ENCODE data around the gene MEGF6. TPM values are rescaled to one million over a fixed set of nuclear protein-coding genes. Genes with fewer than 3 reads are reported as not detected.
"Not testable (repeated sequence)": the region's sequence is repeated elsewhere in the genome, so short reads cannot be mapped to it uniquely, and the experiment has no call there.

Gene MEGF6
- total RNA-seq, 1 donor from 2014 or later = 1.7 TPM

DNA sequence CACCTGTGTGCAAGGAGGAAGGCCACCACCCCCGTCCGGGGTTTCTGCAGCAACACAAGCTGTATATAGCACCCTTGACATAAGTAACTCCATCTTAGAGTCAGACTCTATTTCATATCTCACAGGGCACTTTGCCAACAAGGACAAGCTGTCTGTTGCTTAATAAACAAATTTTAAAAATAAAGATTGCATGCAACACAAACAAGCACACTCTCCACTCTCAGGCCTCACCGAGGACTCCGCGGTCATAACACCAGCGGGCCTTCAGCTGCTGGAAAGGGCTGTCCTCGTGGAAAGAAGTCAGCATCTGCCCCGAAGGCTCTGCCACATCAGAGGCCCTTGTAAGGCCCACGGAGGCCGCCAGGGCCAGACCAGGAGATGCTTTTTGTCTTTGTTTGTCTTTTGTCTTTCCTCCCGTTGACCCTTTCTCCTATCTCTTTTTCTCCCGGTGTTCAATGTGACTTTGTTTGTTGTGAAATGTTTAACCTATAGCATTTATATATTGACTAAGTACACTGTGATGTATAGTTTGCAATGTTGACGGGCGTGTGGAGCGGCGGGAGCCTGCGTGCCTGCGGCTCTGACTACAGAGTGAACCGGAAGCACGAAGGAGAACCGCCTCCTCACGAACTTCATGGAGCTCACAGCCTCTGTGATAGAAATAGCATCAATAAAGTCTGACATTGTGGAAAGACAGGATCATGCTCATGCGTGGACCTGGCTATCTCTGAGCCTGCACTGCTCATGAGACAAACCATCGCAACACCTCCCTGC, 24.1 kb downstream of the MEGF6 start:
- intact Hi-C loops (cut with micrococcal nuclease) = no loop called here
- H3K9me3 Mint-ChIP-seq = peaks cover 4% of the 10 kb centered on the region
- no peaks in the 10 kb centered on the region for H3K4me1 Mint-ChIP-seq (ENCODE audit: low read depth)
- no peak for DNase-seq (ENCODE audit: low spot score)
- H3K27me3 Mint-ChIP-seq (ENCODE audit: low read depth) = no peaks in the 10 kb centered on the region
- no peak overlapping the region for H3K4me3 Mint-ChIP-seq (ENCODE audit: low read depth)
- H3K27ac Mint-ChIP-seq = no peak overlapping the region
- no peaks in the 10 kb centered on the region for H3K36me3 Mint-ChIP-seq (ENCODE audit: low read depth)

DNA sequence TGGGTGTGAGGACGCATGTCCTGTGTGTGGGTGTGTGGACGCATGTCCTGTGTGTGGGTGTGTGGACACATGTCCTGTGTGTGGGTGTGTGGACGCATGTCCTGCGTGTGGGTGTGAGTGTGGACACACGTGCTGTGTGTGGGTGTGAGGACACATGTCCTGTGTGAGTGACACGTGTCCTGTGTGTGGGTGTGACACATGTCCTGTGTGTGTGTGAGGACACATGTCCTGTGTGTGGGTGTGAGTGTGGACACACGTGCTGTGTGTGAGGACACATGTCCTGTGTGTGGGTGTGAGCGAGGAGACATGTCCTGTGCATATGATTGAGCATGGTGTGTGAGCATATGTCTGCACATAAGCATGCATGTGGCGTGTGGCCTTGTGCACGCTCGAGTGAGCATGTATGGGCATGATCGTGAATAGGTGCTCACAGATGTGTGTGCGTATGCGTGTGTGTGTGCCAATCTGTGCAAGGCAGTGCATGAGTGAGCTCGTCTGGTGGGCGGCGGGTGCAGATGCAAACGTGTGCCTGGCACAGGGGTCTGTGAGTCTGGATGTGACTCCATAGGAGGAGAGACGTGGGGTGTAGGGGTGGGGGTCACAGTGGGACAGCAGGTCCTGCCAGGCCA, 25.3 kb downstream of the MEGF6 start:
- no peaks in the 10 kb centered on the region for H3K27me3 Mint-ChIP-seq (ENCODE audit: low read depth)
- DNase-seq (ENCODE audit: low spot score) = no peak
- H3K4me1 Mint-ChIP-seq (ENCODE audit: low read depth) = no peaks in the 10 kb centered on the region
- H3K9me3 Mint-ChIP-seq = peaks cover 4% of the 10 kb centered on the region
- intact Hi-C loops (cut with micrococcal nuclease) = no loop called here
- no peak overlapping the region for H3K4me3 Mint-ChIP-seq (ENCODE audit: low read depth)
- no peaks in the 10 kb centered on the region for H3K36me3 Mint-ChIP-seq (ENCODE audit: low read depth)
- H3K27ac Mint-ChIP-seq = no peak overlapping the region

DNA sequence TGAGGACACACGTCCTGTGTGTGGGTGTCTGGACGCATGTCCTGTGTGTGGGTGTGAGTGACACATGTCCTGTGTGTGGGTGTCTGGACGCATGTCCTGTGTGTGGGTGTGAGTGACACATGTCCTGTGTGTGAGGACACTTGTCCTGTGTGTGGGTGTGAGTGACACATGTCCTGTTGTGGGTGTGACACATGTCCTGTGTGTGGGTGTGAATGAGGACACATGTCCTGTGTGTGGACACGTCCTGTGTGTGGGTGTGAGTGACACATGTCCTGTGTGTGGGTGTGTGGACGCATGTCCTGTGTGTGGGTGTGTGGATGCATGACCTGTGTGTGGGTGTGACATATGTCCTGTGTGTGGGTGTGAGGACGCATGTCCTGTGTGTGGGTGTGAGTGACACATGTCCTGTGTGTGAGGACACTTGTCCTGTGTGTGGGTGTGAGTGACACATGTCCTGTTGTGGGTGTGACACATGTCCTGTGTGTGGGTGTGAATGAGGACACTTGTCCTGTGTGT, 25.9 kb downstream of the MEGF6 start:
- H3K4me3 Mint-ChIP-seq (ENCODE audit: low read depth); H3K36me3 Mint-ChIP-seq (ENCODE audit: low read depth); DNase-seq (ENCODE audit: low spot score); H3K27me3 Mint-ChIP-seq (ENCODE audit: low read depth); H3K9me3 Mint-ChIP-seq; H3K27ac Mint-ChIP-seq; intact Hi-C loops (cut with micrococcal nuclease); H3K4me1 Mint-ChIP-seq (ENCODE audit: low read depth): not testable (repeated sequence)

DNA sequence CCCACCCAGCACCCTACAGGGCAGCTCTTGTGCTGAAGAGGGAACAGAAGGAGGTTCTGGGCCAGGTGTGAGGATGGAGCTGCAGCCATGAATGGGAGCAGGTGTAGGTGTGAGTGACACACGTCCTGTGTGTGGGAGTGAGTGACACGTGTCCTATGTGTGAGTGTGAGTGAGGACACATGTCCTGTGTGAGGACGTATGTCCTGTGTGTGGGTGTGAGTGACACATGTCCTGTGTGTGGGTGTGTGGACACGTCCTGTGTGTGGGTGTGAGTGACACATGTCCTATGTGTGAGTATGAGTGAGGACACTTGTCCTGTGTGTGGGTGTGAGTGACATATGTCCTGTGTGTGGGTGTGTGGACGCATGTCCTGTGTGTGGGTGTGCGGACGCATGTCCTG, 26.4 kb downstream of the MEGF6 start:
- Mint-ChIP-seq H3K9me3 (peaks cover 4% of the 10 kb centered on the region), H3K27ac (no peak overlapping the region), H3K4me1 (ENCODE audit: low read depth) (no peaks in the 10 kb centered on the region), H3K27me3 (ENCODE audit: low read depth) (no peaks in the 10 kb centered on the region), H3K4me3 (ENCODE audit: low read depth) (no peak overlapping the region), H3K36me3 (ENCODE audit: low read depth) (no peaks in the 10 kb centered on the region)
- DNase-seq (ENCODE audit: low spot score) = no peak
- intact Hi-C loops (cut with micrococcal nuclease) = no loop called here

DNA sequence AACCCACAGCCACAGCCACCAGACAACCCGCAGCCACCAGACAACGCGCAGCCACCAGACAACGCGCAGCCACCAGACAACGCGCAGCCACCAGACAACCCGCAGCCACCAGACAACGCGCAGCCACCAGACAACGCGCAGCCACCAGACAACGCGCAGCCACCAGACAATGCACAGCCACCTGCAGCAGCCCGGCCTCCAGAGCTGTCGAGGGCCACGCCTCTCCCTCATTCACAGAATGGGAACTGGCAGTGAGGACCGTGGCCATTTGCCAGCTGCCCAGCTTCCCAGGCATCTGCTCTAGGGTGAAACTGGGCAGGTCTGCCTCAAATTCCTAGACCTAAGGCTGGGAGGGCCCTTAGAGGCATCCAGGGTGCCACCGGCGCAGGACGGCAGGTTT, 27.6 kb downstream of the MEGF6 start:
- H3K27me3 Mint-ChIP-seq (ENCODE audit: low read depth); H3K27ac Mint-ChIP-seq; H3K4me1 Mint-ChIP-seq (ENCODE audit: low read depth); H3K9me3 Mint-ChIP-seq; intact Hi-C loops (cut with micrococcal nuclease); H3K4me3 Mint-ChIP-seq (ENCODE audit: low read depth); H3K36me3 Mint-ChIP-seq (ENCODE audit: low read depth); DNase-seq (ENCODE audit: low spot score): not testable (repeated sequence)

DNA sequence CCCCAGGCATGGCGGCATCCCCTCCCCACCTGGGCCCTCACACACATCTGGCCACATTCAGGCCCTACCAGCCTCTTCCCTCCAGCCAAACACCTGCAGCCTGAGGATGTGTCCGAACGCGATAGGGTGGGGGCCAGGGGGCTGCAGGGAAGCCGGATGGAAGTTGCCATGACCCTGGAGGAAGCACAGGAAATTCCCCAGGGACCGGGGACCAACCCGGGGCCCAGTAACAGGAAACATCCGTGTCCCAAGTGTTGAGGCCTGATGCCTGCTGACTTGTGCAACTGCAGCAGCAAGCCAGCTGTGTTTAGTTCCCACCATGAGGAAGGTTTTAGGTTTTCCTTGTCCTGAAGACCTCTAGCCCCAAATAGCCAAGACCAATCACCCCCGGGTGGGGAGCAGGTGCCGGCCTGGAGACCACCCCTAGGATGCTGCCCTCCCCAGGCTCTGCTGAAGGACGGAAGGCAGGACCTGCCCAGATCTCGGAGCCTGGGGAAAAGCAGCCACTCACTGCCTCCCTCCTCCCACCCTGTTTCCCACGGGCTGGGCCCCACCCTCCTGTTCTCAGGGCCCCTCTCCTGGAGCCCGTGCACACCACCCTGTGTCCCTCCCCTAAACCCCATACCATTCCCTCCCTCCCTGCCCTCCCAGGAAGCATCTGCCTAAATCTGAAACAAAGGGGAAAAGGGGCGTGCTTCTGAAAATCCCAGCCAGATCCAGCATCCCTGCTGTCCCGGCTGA, 29.8 kb downstream of the MEGF6 start:
- Mint-ChIP-seq H3K27me3 (ENCODE audit: low read depth) (no peaks in the 10 kb centered on the region), H3K4me1 (ENCODE audit: low read depth) (no peaks in the 10 kb centered on the region), H3K27ac (no peak overlapping the region), H3K4me3 (ENCODE audit: low read depth) (no peak overlapping the region), H3K36me3 (ENCODE audit: low read depth) (no peaks in the 10 kb centered on the region), H3K9me3 (peaks cover 4% of the 10 kb centered on the region)
- DNase-seq (ENCODE audit: low spot score) = no peak
- intact Hi-C loops (cut with micrococcal nuclease) = no loop called here

DNA sequence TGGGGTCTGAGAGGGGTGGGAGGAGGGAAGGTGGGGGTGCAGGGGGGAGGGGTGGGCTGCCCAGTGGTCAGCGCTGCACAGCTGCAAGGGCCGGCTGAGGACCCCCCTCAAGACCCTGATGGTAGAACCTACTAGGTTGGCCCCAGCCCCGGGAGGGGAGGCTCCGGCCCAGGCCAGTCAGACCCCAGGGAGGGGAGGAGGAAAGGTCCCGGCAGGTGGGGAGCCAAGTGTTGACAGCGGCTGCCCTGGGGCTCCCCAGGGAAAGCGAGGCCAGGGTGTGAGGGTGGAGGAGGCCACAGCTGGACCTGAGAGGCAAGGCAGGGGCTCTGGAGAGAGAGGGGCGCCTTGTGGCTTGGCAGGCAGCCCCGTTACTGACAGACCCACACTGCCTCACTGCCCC, 31.1 kb downstream of the MEGF6 start:
- intact Hi-C loops (cut with micrococcal nuclease) = no loop called here
- DNase-seq (ENCODE audit: low spot score) = no peak
- no peaks in the 10 kb centered on the region for H3K27me3 Mint-ChIP-seq (ENCODE audit: low read depth)
- H3K4me1 Mint-ChIP-seq (ENCODE audit: low read depth) = no peaks in the 10 kb centered on the region
- no peaks in the 10 kb centered on the region for H3K36me3 Mint-ChIP-seq (ENCODE audit: low read depth)
- H3K9me3 Mint-ChIP-seq = peaks cover 4% of the 10 kb centered on the region
- no peak overlapping the region for H3K4me3 Mint-ChIP-seq (ENCODE audit: low read depth)
- no peak overlapping the region for H3K27ac Mint-ChIP-seq

DNA sequence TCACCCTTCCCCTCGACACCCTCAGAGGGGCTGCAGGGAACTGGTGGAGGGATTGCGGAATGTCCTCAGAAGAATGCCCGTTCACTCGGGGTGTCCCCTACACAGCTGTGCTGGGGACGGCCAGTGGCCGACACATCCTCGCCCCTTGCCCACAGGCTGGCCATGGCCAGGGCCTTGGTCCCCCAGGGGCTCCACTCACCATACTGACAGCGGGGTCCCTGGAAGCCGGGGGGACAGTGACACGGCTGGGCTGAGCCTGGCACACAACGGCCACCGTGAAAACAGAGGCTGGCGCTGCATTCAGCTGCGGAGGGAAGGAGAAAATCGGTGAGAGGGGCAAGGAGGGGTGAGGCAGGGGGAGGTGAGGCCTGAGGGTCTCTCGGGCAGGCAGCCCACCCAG, 31.7 kb downstream of the MEGF6 start:
- H3K4me1 Mint-ChIP-seq (ENCODE audit: low read depth) = no peaks in the 10 kb centered on the region
- no peak for DNase-seq (ENCODE audit: low spot score)
- no peak overlapping the region for H3K27ac Mint-ChIP-seq
- no peaks in the 10 kb centered on the region for H3K27me3 Mint-ChIP-seq (ENCODE audit: low read depth)
- no peaks in the 10 kb centered on the region for H3K36me3 Mint-ChIP-seq (ENCODE audit: low read depth)
- peaks cover 4% of the 10 kb centered on the region for H3K9me3 Mint-ChIP-seq
- intact Hi-C loops (cut with micrococcal nuclease) = no loop called here
- no peak overlapping the region for H3K4me3 Mint-ChIP-seq (ENCODE audit: low read depth)

DNA sequence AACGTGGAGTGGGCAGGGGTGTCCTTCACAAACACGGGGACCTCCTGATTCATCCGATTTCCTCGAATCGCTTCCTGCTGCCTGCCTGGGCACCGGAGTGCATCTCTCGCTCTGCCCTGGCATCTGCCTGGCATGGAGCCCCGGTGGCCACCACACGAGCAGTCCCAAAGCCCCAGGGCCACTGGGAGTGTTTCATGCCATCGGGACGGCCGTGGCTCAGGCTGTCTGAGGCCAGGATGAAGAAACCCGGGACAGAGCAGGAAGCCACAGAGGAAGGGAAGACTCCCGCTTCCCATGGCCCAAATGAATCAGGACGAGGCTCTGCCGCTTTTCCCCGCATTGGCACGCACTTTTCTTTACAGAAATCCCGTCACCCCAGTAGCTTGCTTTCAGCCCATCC, 32.4 kb downstream of the MEGF6 start:
- no peak overlapping the region for H3K27ac Mint-ChIP-seq
- no peak for DNase-seq (ENCODE audit: low spot score)
- no peaks in the 10 kb centered on the region for H3K36me3 Mint-ChIP-seq (ENCODE audit: low read depth)
- no peaks in the 10 kb centered on the region for H3K27me3 Mint-ChIP-seq (ENCODE audit: low read depth)
- no peaks in the 10 kb centered on the region for H3K4me1 Mint-ChIP-seq (ENCODE audit: low read depth)
- peaks cover 4% of the 10 kb centered on the region for H3K9me3 Mint-ChIP-seq
- H3K4me3 Mint-ChIP-seq (ENCODE audit: low read depth) = no peak overlapping the region
- intact Hi-C loops (cut with micrococcal nuclease) = no loop called here

DNA sequence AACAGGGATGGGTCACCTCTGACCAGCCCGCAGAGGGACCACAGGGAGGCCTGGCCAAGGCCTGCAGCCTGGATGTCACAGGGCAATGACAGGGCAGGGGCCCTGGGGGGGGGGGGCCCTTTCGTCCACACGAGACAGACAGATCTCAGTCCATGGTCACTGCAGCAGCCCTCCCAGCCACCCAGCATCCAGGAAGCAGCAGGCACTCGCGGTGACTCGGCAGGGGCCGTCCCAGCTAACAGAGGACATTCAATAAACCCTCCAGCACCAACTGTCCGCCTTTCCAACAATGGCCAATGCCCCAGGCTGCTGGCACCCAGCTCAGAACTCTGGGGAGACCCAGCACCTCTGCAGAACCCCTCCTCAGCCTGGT, 32.9 kb downstream of the MEGF6 start:
- no peak overlapping the region for H3K4me3 Mint-ChIP-seq (ENCODE audit: low read depth)
- intact Hi-C loops (cut with micrococcal nuclease) = no loop called here
- no peaks in the 10 kb centered on the region for H3K27me3 Mint-ChIP-seq (ENCODE audit: low read depth)
- peaks cover 4% of the 10 kb centered on the region for H3K9me3 Mint-ChIP-seq
- no peak overlapping the region for H3K27ac Mint-ChIP-seq
- no peak for DNase-seq (ENCODE audit: low spot score)
- H3K4me1 Mint-ChIP-seq (ENCODE audit: low read depth) = no peaks in the 10 kb centered on the region
- H3K36me3 Mint-ChIP-seq (ENCODE audit: low read depth) = no peaks in the 10 kb centered on the region

DNA sequence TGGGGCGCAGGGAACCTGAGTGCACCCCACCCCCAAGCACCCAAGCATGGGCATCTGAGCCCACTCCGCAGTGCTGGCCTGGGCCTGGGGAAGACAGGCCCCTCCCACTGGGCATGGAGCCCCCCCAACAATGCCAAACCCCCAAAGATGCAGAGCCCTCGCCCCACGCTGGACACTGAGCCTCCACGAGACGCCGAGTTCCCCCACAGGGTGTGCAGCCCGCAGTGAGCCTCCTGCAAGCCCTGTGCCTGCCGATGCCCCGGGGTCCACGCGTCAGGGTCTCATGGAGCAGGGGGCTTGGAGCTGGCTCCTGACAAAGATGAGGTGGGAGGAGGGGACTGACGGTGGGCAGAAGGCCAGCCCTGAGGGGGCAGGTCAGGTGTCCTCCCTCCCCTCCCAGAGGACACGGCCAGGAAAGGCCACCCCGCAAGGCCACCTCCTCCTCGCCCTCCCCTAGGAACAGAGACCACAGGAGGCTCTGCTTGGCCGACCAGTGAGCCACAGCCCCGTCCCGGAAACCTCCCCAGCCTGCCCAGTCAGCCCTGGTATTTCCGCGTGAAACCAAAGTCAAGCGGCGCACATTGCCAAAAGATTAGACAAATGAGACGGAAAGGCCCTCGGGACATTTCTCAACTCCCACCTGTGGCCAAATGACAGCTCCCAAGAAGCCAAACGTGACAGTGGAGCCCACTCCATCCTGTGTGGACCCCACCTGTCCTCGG, 33.4 kb downstream of the MEGF6 start:
- DNase-seq (ENCODE audit: low spot score) = no peak
- no peak overlapping the region for H3K4me3 Mint-ChIP-seq (ENCODE audit: low read depth)
- no peaks in the 10 kb centered on the region for H3K27me3 Mint-ChIP-seq (ENCODE audit: low read depth)
- H3K9me3 Mint-ChIP-seq = peaks cover 2% of the 10 kb centered on the region
- no peaks in the 10 kb centered on the region for H3K4me1 Mint-ChIP-seq (ENCODE audit: low read depth)
- no peak overlapping the region for H3K27ac Mint-ChIP-seq
- intact Hi-C loops (cut with micrococcal nuclease) = no loop called here
- no peaks in the 10 kb centered on the region for H3K36me3 Mint-ChIP-seq (ENCODE audit: low read depth)

DNA sequence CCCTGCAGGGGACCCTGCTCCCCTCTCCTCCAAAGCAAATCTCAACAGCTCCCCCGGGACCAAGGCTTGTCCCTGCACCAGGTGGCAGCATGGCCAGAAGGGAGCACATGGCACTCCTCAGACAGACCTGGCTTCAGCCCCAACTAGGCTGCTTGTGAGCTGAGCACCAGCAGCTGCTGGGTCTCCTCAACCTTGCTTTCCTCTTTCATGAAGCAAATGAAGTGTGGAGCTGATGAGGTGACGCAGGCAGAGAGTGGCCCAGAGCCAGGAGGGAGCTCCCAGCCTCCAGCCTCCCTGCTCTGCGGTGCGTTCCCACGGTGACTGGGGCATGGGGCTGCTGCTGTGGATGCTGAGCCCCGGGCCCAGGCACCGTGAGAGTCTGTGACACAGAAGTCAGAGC, 34.0 kb downstream of the MEGF6 start:
- Mint-ChIP-seq H3K4me1 (ENCODE audit: low read depth) (no peaks in the 10 kb centered on the region), H3K9me3 (no peaks in the 10 kb centered on the region), H3K4me3 (ENCODE audit: low read depth) (no peak overlapping the region), H3K36me3 (ENCODE audit: low read depth) (no peaks in the 10 kb centered on the region), H3K27me3 (ENCODE audit: low read depth) (no peaks in the 10 kb centered on the region), H3K27ac (no peak overlapping the region)
- DNase-seq (ENCODE audit: low spot score) = no peak
- intact Hi-C loops (cut with micrococcal nuclease) = no loop called here
